WTC11 (cell line): ENCODE data around the gene SAMD8.

Experiments
- FOXP1 ChIP-seq: sonication (generic); formaldehyde crosslinking; IDR thresholded peaks from 2 replicates; pipeline ENCODE4 v1.8.0; 2022; ENCODE audit warnings: missing genetic modification reagents, mild to moderate bottlenecking, moderate library complexity, borderline replicate concordance
- MYBL2 ChIP-seq: sonication (generic); formaldehyde crosslinking; IDR thresholded peaks from 2 replicates; pipeline ENCODE4 v1.8.1; 2023; ENCODE audit warnings: mild to moderate bottlenecking, moderate library complexity, missing genetic modification reagents
- NR2C2 ChIP-seq: sonication (generic); formaldehyde crosslinking; IDR thresholded peaks from 2 replicates; pipeline ENCODE4 v1.8.0; 2022; ENCODE audit warnings: mild to moderate bottlenecking, missing genetic modification reagents
- SP1 ChIP-seq: sonication (generic); formaldehyde crosslinking; conservative IDR thresholded peaks from 2 replicates; pipeline ENCODE4 v1.8.1; 2022; ENCODE audit warnings: missing genetic modification reagents
- TCF7 ChIP-seq: sonication (generic); formaldehyde crosslinking; IDR thresholded peaks from 2 replicates; pipeline ENCODE4 v1.8.0; 2022; ENCODE audit warnings: mild to moderate bottlenecking, low read depth, missing genetic modification reagents, moderate library complexity
- ZNF423 ChIP-seq: fragments of 250-450 bp; sonication (Bioruptor Pico); IDR thresholded peaks from 2 replicates; pipeline ENCODE4 v2.1.2; 2022; ENCODE audit warnings: mild to moderate bottlenecking, moderate library complexity
- TF ChIP-seq, protein P1 (sequence below): sonication (generic); formaldehyde crosslinking; conservative IDR thresholded peaks from 2 replicates; pipeline ENCODE4 v1.8.1; 2022; ENCODE audit warnings: mild to moderate bottlenecking, missing genetic modification reagents
- TF ChIP-seq, protein P2 (sequence below): sonication (generic); formaldehyde crosslinking; IDR thresholded peaks from 2 replicates; pipeline ENCODE4 v1.8.1; 2023; ENCODE audit warnings: mild to moderate bottlenecking, missing genetic modification reagents
- TF ChIP-seq, protein P3 (sequence below): sonication (generic); formaldehyde crosslinking; IDR thresholded peaks from 2 replicates; pipeline ENCODE4 v1.8.1; 2023; ENCODE audit warnings: mild to moderate bottlenecking, missing genetic modification reagents, moderate library complexity
- TF ChIP-seq, protein P4 (sequence below): fragments of 200-600 bp; IDR thresholded peaks from 2 replicates; pipeline ENCODE4 v1.8.0; 2022; ENCODE audit warnings: antibody characterized with exemption
- TF ChIP-seq, protein P5 (sequence below): sonication (generic); formaldehyde crosslinking; IDR thresholded peaks from 2 replicates; pipeline ENCODE4 v1.8.0; 2022; ENCODE audit warnings: mild to moderate bottlenecking, missing genetic modification reagents
- TF ChIP-seq, protein P6 (sequence below): sonication (generic); formaldehyde crosslinking; IDR thresholded peaks from 2 replicates; pipeline ENCODE4 v1.8.0; 2022; ENCODE audit warnings: mild to moderate bottlenecking, missing genetic modification reagents
- TF ChIP-seq, protein P7 (sequence below): sonication (generic); formaldehyde crosslinking; IDR thresholded peaks from 2 replicates; pipeline ENCODE4 v1.8.0; 2022; ENCODE audit warnings: missing genetic modification reagents
- TF ChIP-seq, protein P8 (sequence below): sonication (generic); formaldehyde crosslinking; IDR thresholded peaks from 2 replicates; pipeline ENCODE4 v1.8.0; 2023; ENCODE audit warnings: missing genetic modification reagents, mild to moderate bottlenecking, borderline replicate concordance

DNA sequence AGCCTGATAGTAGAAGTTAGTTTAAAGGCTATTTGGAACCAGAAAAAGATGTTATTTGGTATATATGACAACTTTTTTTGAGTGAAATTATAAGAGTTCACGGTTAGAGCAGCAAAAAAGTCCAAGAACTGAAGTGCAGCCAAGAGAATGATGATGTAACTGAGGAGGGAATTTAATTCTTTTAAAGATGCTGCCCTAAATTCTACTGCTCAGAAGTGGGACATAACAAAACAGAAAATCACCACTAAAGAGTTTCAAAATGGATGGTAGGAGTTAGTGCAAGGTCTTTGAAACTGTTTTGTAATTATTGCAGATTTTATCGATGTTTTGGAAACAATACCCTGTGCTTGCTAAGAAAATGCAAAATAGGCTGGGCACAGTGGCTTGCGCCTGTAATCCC is 6.5 kb downstream of the SAMD8 start:
- TF ChIP-seq, protein P1, sequence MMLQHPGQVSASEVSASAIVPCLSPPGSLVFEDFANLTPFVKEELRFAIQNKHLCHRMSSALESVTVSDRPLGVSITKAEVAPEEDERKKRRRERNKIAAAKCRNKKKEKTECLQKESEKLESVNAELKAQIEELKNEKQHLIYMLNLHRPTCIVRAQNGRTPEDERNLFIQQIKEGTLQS (CRISPR knock-in tag): no peak
- TF ChIP-seq, protein P2, sequence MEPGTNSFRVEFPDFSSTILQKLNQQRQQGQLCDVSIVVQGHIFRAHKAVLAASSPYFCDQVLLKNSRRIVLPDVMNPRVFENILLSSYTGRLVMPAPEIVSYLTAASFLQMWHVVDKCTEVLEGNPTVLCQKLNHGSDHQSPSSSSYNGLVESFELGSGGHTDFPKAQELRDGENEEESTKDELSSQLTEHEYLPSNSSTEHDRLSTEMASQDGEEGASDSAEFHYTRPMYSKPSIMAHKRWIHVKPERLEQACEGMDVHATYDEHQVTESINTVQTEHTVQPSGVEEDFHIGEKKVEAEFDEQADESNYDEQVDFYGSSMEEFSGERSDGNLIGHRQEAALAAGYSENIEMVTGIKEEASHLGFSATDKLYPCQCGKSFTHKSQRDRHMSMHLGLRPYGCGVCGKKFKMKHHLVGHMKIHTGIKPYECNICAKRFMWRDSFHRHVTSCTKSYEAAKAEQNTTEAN (CRISPR knock-in tag): no peak
- TF ChIP-seq SP1: no peak
- TF ChIP-seq, protein P3, sequence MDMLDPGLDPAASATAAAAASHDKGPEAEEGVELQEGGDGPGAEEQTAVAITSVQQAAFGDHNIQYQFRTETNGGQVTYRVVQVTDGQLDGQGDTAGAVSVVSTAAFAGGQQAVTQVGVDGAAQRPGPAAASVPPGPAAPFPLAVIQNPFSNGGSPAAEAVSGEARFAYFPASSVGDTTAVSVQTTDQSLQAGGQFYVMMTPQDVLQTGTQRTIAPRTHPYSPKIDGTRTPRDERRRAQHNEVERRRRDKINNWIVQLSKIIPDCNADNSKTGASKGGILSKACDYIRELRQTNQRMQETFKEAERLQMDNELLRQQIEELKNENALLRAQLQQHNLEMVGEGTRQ (CRISPR knock-in tag): no peak
- TF ChIP-seq, protein P4, sequence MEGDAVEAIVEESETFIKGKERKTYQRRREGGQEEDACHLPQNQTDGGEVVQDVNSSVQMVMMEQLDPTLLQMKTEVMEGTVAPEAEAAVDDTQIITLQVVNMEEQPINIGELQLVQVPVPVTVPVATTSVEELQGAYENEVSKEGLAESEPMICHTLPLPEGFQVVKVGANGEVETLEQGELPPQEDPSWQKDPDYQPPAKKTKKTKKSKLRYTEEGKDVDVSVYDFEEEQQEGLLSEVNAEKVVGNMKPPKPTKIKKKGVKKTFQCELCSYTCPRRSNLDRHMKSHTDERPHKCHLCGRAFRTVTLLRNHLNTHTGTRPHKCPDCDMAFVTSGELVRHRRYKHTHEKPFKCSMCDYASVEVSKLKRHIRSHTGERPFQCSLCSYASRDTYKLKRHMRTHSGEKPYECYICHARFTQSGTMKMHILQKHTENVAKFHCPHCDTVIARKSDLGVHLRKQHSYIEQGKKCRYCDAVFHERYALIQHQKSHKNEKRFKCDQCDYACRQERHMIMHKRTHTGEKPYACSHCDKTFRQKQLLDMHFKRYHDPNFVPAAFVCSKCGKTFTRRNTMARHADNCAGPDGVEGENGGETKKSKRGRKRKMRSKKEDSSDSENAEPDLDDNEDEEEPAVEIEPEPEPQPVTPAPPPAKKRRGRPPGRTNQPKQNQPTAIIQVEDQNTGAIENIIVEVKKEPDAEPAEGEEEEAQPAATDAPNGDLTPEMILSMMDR: no peak
- no peak for TF ChIP-seq TCF7
- no peak for TF ChIP-seq NR2C2 (CRISPR knock-in tag)
- TF ChIP-seq, protein P5, sequence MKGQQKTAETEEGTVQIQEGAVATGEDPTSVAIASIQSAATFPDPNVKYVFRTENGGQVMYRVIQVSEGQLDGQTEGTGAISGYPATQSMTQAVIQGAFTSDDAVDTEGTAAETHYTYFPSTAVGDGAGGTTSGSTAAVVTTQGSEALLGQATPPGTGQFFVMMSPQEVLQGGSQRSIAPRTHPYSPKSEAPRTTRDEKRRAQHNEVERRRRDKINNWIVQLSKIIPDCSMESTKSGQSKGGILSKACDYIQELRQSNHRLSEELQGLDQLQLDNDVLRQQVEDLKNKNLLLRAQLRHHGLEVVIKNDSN: no peak
- no peak for TF ChIP-seq ZNF423
- TF ChIP-seq, protein P6, sequence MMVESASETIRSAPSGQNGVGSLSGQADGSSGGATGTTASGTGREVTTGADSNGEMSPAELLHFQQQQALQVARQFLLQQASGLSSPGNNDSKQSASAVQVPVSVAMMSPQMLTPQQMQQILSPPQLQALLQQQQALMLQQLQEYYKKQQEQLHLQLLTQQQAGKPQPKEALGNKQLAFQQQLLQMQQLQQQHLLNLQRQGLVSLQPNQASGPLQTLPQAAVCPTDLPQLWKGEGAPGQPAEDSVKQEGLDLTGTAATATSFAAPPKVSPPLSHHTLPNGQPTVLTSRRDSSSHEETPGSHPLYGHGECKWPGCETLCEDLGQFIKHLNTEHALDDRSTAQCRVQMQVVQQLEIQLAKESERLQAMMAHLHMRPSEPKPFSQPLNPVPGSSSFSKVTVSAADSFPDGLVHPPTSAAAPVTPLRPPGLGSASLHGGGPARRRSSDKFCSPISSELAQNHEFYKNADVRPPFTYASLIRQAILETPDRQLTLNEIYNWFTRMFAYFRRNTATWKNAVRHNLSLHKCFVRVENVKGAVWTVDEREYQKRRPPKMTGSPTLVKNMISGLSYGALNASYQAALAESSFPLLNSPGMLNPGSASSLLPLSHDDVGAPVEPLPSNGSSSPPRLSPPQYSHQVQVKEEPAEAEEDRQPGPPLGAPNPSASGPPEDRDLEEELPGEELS (CRISPR knock-in tag): no peak
- no peak for TF ChIP-seq FOXP1 (CRISPR knock-in tag)
- TF ChIP-seq, protein P7, sequence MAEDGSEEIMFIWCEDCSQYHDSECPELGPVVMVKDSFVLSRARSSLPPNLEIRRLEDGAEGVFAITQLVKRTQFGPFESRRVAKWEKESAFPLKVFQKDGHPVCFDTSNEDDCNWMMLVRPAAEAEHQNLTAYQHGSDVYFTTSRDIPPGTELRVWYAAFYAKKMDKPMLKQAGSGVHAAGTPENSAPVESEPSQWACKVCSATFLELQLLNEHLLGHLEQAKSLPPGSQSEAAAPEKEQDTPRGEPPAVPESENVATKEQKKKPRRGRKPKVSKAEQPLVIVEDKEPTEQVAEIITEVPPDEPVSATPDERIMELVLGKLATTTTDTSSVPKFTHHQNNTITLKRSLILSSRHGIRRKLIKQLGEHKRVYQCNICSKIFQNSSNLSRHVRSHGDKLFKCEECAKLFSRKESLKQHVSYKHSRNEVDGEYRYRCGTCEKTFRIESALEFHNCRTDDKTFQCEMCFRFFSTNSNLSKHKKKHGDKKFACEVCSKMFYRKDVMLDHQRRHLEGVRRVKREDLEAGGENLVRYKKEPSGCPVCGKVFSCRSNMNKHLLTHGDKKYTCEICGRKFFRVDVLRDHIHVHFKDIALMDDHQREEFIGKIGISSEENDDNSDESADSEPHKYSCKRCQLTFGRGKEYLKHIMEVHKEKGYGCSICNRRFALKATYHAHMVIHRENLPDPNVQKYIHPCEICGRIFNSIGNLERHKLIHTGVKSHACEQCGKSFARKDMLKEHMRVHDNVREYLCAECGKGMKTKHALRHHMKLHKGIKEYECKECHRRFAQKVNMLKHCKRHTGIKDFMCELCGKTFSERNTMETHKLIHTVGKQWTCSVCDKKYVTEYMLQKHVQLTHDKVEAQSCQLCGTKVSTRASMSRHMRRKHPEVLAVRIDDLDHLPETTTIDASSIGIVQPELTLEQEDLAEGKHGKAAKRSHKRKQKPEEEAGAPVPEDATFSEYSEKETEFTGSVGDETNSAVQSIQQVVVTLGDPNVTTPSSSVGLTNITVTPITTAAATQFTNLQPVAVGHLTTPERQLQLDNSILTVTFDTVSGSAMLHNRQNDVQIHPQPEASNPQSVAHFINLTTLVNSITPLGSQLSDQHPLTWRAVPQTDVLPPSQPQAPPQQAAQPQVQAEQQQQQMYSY (CRISPR knock-in tag): no peak
- TF ChIP-seq, protein P8, sequence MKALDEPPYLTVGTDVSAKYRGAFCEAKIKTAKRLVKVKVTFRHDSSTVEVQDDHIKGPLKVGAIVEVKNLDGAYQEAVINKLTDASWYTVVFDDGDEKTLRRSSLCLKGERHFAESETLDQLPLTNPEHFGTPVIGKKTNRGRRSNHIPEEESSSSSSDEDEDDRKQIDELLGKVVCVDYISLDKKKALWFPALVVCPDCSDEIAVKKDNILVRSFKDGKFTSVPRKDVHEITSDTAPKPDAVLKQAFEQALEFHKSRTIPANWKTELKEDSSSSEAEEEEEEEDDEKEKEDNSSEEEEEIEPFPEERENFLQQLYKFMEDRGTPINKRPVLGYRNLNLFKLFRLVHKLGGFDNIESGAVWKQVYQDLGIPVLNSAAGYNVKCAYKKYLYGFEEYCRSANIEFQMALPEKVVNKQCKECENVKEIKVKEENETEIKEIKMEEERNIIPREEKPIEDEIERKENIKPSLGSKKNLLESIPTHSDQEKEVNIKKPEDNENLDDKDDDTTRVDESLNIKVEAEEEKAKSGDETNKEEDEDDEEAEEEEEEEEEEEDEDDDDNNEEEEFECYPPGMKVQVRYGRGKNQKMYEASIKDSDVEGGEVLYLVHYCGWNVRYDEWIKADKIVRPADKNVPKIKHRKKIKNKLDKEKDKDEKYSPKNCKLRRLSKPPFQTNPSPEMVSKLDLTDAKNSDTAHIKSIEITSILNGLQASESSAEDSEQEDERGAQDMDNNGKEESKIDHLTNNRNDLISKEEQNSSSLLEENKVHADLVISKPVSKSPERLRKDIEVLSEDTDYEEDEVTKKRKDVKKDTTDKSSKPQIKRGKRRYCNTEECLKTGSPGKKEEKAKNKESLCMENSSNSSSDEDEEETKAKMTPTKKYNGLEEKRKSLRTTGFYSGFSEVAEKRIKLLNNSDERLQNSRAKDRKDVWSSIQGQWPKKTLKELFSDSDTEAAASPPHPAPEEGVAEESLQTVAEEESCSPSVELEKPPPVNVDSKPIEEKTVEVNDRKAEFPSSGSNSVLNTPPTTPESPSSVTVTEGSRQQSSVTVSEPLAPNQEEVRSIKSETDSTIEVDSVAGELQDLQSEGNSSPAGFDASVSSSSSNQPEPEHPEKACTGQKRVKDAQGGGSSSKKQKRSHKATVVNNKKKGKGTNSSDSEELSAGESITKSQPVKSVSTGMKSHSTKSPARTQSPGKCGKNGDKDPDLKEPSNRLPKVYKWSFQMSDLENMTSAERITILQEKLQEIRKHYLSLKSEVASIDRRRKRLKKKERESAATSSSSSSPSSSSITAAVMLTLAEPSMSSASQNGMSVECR (CRISPR knock-in tag): no peak
- TF ChIP-seq MYBL2: no peak
